Measurements from ENCODE around the gene ABCB1.

ABCB1 gene

DNA sequence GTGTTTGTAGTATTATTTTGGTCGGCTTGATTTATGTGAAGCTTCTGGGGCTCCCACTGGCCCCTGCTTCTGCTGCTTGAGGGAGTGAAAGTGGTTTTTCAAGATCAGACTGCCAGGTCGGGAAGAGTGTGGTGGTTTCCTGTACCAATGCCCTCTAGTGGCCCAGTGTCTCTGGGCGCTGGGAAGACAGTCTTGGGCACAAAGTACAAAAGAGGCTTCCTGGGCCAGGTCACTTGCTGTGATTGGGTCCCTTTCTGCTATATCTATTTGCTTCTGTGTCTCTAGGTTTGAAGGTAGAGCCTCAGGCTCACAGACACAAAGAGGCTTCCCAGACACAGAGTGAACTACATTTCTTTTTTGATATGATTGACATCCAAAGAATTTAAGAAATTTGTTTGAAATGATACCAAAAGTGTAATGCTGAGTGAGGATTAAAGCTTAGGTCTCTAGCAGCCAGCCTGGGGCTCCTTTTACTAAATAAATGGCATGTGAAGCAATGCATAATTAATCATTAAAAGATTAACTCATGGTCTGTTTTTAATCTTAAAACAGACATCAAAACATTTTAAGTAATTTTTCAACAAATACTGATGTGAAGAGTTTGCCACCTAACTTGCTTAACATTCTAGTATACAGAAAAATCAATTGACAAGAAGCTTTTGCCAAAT, 36.3 kb downstream of the ABCB1 start:
- peak; percentile 31 for DNase-seq
- Histone ChIP-seq H3K27ac (no peak overlapping the region), H3K4me3 (ENCODE audit: low read depth, low read length) (no peak overlapping the region), H3K36me3 (no peaks in the 10 kb centered on the region), H3K9me3 (ENCODE audit: severe bottlenecking) (no peaks in the 10 kb centered on the region), H3K27me3 (ENCODE audit: insufficient read depth, low read depth, severe bottlenecking) (no peaks in the 10 kb centered on the region)
- TF ChIP-seq, protein P1, sequence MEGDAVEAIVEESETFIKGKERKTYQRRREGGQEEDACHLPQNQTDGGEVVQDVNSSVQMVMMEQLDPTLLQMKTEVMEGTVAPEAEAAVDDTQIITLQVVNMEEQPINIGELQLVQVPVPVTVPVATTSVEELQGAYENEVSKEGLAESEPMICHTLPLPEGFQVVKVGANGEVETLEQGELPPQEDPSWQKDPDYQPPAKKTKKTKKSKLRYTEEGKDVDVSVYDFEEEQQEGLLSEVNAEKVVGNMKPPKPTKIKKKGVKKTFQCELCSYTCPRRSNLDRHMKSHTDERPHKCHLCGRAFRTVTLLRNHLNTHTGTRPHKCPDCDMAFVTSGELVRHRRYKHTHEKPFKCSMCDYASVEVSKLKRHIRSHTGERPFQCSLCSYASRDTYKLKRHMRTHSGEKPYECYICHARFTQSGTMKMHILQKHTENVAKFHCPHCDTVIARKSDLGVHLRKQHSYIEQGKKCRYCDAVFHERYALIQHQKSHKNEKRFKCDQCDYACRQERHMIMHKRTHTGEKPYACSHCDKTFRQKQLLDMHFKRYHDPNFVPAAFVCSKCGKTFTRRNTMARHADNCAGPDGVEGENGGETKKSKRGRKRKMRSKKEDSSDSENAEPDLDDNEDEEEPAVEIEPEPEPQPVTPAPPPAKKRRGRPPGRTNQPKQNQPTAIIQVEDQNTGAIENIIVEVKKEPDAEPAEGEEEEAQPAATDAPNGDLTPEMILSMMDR (IDR thresholded peaks at IDR 0.05; ENCODE audit: low read depth, low read length) = peak; percentile 68

DNA sequence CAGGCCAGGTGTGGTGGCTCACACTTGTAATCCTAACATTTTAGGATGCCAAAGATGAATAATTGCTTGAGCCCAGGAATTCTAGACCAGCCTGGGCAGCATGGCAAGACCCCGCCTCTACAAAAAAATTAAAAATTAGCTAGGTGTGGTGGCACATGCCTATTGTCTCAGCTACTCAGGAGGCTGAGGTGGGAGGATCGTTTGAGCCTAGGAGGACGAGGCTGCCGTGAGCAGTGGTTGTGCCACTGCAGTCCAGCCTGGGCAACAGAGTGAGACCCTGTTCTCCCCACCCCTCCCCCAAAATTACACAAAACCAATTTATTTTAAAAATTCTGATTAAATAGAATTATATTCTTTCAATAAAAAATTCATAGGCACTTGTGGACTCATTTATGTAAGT, 39.0 kb downstream of the ABCB1 start:
- H3K27me3 ChIP-seq (ENCODE audit: insufficient read depth, low read depth, severe bottlenecking) = no peaks in the 10 kb centered on the region
- no peaks in the 10 kb centered on the region for H3K9me3 ChIP-seq (ENCODE audit: severe bottlenecking)
- no peaks in the 10 kb centered on the region for H3K36me3 ChIP-seq
- TF ChIP-seq, protein P1 (IDR thresholded peaks at IDR 0.05; ENCODE audit: low read depth, low read length) = no peak
- no peak for DNase-seq
- no peak overlapping the region for H3K4me3 ChIP-seq (ENCODE audit: low read depth, low read length)
- no peak overlapping the region for H3K27ac ChIP-seq

DNA sequence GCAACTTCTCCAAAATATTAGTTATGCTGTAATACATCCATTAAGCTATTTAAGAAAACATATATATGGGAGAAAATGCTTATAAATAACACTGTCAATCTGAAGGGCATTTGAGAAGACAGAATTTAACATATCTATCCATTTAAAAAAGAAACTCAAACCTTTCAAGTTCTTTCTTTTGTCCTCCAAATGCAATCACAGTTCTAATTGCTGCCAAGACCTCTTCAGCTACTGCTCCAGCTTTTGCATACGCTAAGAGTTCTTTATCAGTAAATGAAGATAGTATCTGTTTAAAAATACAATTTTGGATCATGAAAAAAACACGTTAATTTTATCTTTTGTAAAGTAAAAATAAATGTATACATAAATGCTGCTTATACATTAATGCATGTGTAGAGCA, 39.6 kb downstream of the ABCB1 start:
- DNase-seq = no peak
- TF ChIP-seq, protein P1 (IDR thresholded peaks at IDR 0.05; ENCODE audit: low read depth, low read length) = no peak
- no peaks in the 10 kb centered on the region for H3K36me3 ChIP-seq
- H3K27me3 ChIP-seq (ENCODE audit: insufficient read depth, low read depth, severe bottlenecking) = no peaks in the 10 kb centered on the region
- no peaks in the 10 kb centered on the region for H3K9me3 ChIP-seq (ENCODE audit: severe bottlenecking)
- H3K27ac ChIP-seq = no peak overlapping the region
- no peak overlapping the region for H3K4me3 ChIP-seq (ENCODE audit: low read depth, low read length)

DNA sequence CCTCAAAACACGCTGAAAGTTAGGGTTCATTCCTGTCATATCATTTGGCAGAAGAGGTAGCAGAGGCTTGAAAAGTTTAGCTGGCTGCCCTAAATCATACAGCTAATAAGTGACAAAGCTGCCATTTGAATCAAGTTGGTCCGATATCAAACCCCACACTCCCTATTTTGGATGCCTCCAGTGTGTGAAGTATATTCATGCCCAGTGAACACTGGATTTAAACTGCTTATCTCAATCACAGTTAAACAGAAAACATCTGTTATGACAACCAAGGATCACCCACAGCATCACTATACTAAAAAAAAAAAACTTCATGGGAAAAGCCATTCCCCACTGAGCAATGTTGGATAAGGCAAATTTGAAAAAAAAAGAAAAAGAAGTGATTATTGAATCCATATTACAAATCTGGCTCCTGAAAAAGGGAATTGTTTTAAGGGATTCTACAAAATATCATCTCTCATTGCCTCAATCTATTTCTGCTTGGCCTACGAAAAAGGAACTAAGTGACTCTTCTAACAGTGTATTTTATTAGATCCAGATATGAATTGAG, 48.3 kb downstream of the ABCB1 start:
- no peak for DNase-seq
- Histone ChIP-seq H3K9me3 (ENCODE audit: severe bottlenecking) (no peaks in the 10 kb centered on the region), H3K27ac (no peak overlapping the region), H3K36me3 (no peaks in the 10 kb centered on the region), H3K4me3 (ENCODE audit: low read depth, low read length) (no peak overlapping the region), H3K27me3 (ENCODE audit: insufficient read depth, low read depth, severe bottlenecking) (no peaks in the 10 kb centered on the region)
- TF ChIP-seq, protein P1 (IDR thresholded peaks at IDR 0.05; ENCODE audit: low read depth, low read length) = no peak

DNA sequence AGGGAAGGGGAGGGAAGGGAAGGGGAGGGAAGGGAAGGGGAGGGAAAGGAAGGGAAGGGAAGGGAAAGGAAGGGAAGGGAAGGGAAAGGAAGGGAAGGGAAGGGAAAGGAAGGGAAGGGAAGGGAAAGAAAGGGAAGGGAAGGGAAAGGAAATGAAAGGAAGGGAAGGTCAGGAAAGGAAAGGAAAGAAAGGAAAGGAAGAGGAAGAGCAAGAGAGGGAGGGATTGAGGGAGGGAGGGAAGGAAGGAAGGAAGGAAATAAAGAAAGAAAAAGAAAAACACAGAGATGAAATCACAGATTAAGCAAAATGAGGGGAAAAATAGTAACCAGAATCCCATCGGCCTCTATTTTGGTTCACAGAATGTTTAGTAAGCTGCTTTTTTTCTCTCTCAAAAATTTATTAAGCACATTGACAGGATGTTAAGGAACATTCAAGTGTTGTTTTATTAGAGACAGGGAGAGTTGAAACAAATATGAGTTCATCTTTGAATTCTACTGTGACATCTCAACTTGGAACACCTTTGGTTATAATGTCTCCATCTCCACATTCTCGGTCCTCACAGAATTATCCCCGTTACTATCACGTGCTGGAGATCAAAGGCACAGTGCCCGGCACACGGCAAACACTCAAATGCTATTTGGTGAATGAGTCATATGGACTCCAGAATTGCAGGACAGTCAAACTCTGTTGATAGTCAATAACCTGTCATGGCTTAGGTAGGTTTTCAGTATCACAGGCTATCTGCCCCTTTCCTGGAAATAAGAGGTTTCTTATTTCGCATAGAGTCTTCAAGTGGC, 52.4 kb downstream of the ABCB1 start:
- Histone ChIP-seq H3K27ac (no peak overlapping the region), H3K4me3 (ENCODE audit: low read depth, low read length) (no peak overlapping the region), H3K27me3 (ENCODE audit: insufficient read depth, low read depth, severe bottlenecking) (no peaks in the 10 kb centered on the region), H3K9me3 (ENCODE audit: severe bottlenecking) (no peaks in the 10 kb centered on the region), H3K36me3 (no peaks in the 10 kb centered on the region)
- DNase-seq = no peak
- TF ChIP-seq, protein P1 (IDR thresholded peaks at IDR 0.05; ENCODE audit: low read depth, low read length) = no peak

Data from WERI-Rb-1 (cell line).